Myocyte (in vitro differentiated cells): ENCODE results near the gene UBE2B. TPM values are rescaled to one million over a fixed set of nuclear protein-coding genes. Genes with fewer than 3 reads are reported as not detected.
"Not testable (repeated sequence)": the region's sequence is repeated elsewhere in the genome, so short reads cannot be mapped to it uniquely, and the experiment has no call there.

Source experiments
- DNase-seq: peaks from one replicate; pipeline ENCODE4 v3.0.0-alpha.2; 2012; ENCODE audit warnings: low read depth
- polyA plus RNA-seq: library from polyadenylated mRNA; unstranded; fragments of >200 nt; gene quantifications from one replicate; pipeline ENCODE4 v1.2.1, GENCODE V29; 2012; ENCODE audit warnings: missing spikeins
- total RNA-seq: library from RNA; depleted of rRNA; stranded (reverse); fragments of >200 nt; gene quantifications from 2 replicates; pipeline ENCODE4 v1.2.3, GENCODE V29; 2014

The UBE2B gene
- 13.8 and 23.7 TPM in 2 replicates for total RNA-seq
- polyA plus RNA-seq, result 88.7 TPM

- peak; percentile 100 for DNase-seq
Measured at GRCh38 chr5:134370871-134371833, at the start of gene UBE2B. Gene UBE2B (plus strand): TSS chr5:134371569. CDS start chr5:134371596, 27 bp downstream.

DNA sequence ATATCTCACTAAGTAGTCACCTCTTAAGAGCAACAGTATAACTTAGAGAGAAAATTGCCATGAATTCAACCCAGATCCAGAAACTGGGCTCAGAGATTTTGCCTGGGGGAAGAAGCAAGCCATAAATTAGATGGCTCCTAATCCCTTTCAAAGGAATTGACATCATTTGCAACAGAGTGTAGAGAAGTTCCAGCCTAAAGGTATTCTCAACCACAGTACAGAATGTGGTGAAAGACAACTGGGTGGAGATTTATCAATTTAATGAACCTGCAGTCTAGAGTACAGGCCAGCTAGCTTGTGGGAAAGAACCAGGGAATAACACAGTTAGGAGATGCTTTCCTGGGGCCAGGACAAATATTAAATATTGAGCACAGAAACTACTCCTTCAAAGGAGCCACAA is 44.0 kb upstream of the UBE2B start:
- no peak for DNase-seq

DNA sequence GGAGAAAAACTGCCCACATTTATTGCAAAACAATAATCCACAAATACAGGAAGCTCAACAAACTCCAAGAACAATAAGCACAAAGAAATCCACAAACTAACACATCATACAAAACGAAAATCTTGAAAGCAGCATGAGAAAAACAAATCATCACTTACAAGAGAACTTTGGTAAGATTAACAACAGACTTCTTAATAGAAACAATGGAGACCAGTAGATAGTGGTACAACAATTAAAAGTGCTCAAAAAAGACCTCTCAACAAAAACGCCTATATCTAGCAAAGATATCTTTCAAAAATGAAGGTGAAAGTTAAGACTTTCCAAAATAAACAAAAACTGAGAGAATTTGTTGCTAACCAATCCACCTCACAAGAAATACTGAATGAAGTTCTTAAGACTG is 42.8 kb upstream of the UBE2B start:
- DNase-seq, result peak; percentile 4

DNA sequence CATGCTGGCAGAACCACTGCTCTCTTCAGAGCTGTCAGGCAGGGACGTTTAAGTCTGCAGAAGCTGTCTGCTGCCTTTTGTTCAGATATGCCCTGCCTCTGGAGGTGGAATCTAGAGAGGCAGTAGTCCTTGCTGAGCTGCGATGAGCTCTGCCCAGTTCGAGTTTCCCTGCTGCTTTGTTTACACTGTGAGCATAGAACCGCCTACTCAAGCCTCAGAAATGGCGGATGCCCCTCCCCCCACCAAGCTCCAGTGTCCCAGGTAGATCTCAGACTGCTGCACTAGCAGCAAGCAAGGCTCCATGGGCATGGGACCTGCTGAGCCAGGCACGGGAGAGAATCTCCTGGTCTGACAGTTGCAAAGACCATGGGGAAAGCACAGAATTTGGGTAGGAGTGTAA is 34.5 kb upstream of the UBE2B start:
- not testable (repeated sequence) for DNase-seq

DNA sequence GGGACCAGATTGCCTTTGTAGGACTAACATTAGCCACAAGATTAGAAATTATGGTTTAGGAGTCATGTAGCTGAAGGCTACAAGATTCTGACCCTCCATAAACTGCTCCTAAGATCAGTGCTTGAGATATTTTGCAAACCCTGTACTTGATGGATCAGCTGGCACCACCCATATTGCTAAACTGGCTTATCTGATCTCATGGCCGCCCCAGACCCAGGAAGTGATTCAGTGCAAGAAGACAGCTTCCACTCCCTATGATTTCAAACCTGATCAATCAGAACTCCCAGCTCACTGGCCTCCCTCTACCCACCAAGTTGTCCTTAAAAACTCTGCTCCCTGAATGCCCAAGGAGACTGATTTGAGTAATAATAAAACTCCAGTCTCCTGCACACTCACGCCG is 27.9 kb upstream of the UBE2B start:
- not testable (repeated sequence) for DNase-seq

- DNase-seq, result not testable (repeated sequence)
Measured at GRCh38 chr5:134345476-134345875, 25.9 kb upstream of the UBE2B start.

GRCh38 chr5:134345996-134346395 is 25.4 kb upstream of the UBE2B start:
- DNase-seq, result no peak

DNA sequence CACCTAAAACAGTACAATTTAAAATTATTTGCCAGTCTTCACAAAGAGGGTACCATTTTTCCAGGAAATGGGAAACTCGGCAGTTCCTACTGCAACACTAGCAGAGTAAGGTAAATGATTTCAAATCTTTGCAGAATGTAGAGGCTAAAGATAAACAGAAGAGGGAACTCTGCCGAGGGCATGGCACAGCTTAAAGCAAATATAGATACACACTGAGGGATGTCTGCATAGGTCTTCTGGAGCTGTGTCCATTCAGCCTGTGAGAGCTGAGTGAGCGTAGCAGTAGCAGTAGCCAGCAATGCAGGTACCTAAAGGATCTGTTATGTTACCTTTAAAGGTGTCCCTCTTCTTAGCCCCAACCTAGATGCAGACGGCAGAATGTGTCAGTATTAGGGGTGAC is 21.9 kb upstream of the UBE2B start:
- no peak for DNase-seq

DNA sequence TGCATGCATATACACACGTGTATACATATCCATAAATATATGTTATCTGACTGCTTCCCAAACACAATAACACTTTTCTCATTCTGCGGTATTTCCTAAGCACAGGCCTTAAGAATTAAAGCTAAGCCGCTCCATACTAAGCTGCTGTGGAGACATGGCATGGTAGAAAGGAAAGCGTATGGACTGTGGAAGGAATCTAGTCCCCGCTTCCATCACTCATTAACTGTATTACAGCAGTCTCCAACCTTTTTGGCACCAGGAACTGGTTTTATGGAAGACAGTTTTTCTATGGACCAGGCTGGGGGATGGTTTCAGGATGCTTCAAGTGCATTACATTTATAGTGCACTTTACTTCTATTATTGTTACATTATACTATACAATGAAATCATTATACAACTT is 15.7 kb upstream of the UBE2B start:
- no peak for DNase-seq

DNA sequence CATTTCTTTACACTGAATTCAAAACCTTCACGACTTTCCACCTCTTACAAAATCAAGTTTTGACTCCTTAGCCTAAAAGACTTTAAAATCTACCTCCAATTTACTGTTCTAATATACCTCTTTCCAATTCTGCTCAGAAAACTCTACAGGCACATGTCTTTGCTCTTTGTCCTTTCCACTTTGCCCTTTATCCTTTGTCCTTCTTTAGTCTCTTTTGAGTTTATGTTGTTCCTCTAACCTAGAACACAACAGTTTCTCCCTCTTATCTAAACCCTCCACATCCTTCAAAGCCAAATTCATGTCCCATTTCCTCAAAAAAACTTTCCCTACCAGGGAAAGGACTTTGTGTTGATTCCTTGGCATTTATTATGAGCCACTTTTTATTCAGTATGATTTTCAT is 5.8 kb upstream of the UBE2B start:
- no peak for DNase-seq

DNA sequence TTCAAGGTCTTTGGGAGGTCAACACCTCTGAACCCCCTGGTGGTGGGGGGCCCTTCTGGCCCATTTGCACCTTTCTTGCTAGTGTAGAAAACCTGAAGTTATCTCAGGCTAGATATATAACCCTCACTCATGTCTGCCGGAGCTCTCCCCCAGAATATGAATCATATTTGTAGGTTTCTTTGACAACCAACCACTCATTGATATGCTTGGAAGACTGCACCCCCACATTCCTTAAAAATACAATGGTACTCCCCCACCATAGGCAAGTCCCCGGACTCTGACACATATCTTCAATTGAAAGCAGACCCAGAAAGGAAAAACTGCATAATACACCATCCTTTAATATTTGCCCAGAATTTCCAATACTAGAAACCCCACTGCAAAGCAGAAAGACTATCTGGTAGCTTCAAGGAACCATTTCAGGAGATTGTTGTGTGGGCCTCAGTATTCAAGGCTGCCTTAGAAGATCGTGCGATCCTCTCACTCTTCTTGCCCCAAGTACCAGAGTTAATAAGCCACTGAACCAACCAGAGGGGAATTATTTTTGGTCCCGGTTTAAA is 978 bp upstream of the UBE2B start:
- DNase-seq, result no peak

DNA sequence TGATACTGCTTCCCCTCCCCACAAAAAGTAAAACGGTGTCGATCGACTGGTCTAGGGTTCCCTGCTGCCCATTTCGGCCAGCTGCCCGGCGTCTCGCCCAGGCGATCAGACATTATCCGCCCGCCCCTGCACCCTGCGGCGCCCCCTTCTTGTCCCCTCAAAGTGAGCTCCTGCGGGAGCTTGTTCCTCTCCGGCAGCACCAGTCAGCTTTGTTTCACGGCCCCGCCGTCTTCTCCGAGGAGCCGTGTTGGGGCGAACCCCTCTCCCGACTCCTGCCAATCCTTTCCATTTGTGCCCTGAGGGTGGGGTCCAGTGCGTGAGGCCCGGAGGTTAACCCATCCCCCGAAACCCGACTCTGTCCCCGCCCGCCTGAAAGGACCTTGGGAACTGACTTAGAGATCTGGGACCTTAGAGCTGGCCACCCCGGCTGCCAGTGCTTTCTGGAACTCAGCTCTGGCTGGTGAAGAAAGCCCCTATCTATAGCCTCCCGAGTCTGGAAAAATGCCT is 518 bp downstream of the UBE2B start:
- peak; percentile 87 for DNase-seq

- not testable (repeated sequence) for DNase-seq
Measured at GRCh38 chr5:134373633-134374032, 2.3 kb downstream of the UBE2B start.

DNA sequence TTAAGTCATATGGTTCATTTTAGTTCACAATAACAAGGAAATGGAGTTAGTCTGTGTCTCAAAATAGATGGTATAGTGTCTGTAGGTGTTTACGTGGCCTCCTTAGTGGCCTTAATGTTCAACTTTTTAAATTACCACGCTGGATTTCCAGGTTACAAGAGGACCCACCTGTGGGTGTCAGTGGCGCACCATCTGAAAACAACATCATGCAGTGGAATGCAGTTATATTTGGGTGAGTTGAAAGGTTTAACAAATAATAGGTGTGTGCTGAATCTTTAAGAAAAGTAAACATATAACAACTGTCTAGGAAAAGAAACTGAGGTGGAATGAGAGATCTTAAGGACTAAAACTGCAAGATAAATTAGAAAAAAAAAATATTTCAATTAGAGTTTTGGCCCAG is 2.9 kb downstream of the UBE2B start:
- no peak for DNase-seq

GRCh38 chr5:134380346-134380745 is 9.0 kb downstream of the UBE2B start:
- no peak for DNase-seq

GRCh38 chr5:134382204-134382603 is 10.8 kb downstream of the UBE2B start:
- not testable (repeated sequence) for DNase-seq

DNA sequence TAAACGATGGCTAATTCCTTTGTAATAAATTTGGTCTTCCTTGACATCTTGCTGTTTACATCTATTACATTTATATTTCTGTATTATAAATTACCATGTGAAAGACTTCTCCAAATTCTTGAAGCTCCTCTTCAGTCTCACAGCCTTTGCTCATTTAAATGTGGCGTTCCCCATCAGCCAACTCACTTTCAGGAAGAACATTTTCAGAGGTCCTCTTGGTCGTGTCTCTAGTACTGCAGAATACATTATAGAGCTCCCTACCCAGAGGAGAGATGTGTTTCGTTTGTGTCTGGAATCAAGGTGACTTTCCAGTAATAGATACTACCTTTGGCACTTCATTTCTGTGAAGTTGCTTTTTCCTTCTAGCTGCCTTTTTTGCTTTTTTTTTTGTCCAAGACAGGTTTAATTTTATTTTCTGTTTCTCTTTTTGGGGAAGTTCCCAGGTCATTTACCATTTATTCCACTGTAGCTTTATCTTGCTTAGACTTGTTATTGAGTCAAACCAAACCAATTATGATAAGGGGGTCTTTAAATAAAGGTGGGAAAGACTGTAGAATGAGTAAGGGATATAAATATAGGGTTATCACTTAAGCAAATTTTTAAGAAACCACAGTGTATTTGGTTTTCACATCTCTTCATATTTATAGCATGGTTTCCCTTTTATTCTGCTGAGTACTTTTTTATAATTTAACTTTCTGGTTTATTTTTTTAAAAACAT is 12.8 kb downstream of the UBE2B start:
- no peak for DNase-seq

GRCh38 chr5:134387443-134387842 is 16.1 kb downstream of the UBE2B start:
- DNase-seq, result no peak

DNA sequence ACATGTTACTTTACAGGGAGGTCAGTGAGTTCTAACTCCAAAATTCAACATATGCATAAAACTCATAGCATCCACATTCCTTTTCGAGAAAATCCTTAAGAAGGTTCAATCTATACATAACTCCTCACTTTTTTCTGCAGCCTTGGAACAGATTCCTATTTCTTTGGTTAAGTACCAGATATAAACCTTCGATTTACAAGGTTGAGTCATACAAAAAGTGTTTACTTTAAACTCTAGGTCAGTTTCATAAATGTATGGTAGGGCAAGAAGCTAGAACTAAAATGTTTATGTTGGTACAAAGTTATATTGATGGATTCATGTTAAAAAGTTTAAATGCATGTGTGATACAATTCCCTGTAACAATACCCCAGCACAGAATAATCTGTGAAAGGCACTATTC is 20.9 kb downstream of the UBE2B start:
- DNase-seq, result no peak

DNA sequence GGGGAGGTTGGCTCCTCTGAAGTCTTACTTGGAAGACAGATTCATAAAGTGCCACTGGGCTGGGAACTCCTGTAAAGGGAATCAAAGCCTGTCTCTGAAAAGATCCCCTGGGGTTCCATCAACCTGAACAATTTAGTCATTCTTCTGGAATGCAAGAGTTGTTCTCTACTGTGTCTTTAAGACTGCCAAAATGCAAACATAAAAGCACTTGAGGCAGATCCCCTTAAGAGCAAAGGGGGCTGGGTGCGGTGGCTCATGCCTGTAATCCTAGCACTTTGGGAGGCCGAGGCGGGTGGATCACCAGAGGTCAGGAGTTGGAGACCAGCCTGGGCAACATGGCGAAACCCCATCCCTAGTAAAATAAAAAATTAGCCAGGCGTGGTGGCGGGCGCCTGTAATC is 23.6 kb downstream of the UBE2B start:
- no peak for DNase-seq

- DNase-seq, result no peak
Measured at GRCh38 chr5:134396274-134396673, 24.9 kb downstream of the UBE2B start.

DNA sequence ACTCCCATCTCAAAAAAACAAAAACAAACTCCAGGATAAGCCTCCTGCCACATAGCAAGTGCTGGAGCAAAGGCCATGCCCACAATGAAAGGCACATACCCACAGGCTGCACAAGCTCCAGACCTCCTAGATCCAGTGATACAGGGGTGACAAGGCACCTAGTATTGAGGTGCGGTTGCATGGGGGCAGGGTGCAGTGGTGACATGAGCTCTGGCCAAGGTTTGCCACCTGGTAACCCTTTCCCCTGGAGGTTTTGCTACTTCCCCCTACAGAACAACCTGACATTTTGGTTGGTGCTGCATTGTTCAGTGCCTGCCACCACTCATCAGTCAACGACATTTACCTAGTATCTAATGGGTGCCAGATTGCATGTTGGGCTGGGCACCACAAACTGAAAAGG is 25.8 kb downstream of the UBE2B start:
- no peak for DNase-seq
